T47D (cell line): ENCODE results near the gene COASY.

ENCODE experiments used
- DNase-seq, 2 experiments: peaks; one replicate each; pipeline versions ENCODE4 v3.0.0 to v3.0.0-alpha.2; 2011 to 2012; ENCODE audit warnings: low read depth in 1 of 2, low spot score in 1 of 2
- JUND ChIP-seq: IDR thresholded peaks from 2 replicates; pipeline ENCODE4 v1.6.1; 2012; ENCODE audit warnings: low read depth
- in situ Hi-C: cut with HindIII; loops from 2 replicates; pipeline ENCODE4 v1.10.0; 2016; ENCODE audit warnings: low sequenced_read_pairs, low pct_unique_long_range_greater_than_20kb

COASY gene

GRCh38 chr17:42577140-42577531, 15.2 kb downstream of the COASY start:
- in situ Hi-C loops, result no loop called here
- no peak for DNase-seq
- TF ChIP-seq JUND, result no peak

GRCh38 chr17:42577532-42578281, 15.8 kb downstream of the COASY start, which contains the start of gene PSMC3IP:
TSS of gene PSMC3IP (minus strand) at chr17:42577729. CDS start at chr17:42577686, 43 bp downstream.
- DNase-seq, result peak; percentile 96 to 97
- in situ Hi-C loops, result no loop called here
- TF ChIP-seq JUND, result no peak

GRCh38 chr17:42578282-42578869, 16.4 kb downstream of the COASY start:
- in situ Hi-C loops, result no loop called here

GRCh38 chr17:42579794-42580551, 18.0 kb downstream of the COASY start:
- in situ Hi-C loops, result no loop called here
- DNase-seq, result no peak
- TF ChIP-seq JUND, result no peak

More at GRCh38 chr17:42578282-42578869, 16.4 kb downstream of the COASY start:
- no peak for TF ChIP-seq JUND
- DNase-seq, result peak; percentile 77 to 87

GRCh38 chr17:42581744-42582270, 19.9 kb downstream of the COASY start:
- no peak for TF ChIP-seq JUND
- in situ Hi-C loops, result no loop called here
- no peak for DNase-seq

GRCh38 chr17:42584880-42585279, 22.9 kb downstream of the COASY start:
- in situ Hi-C loops, result no loop called here
- TF ChIP-seq JUND, result no peak
- no peak for DNase-seq

GRCh38 chr17:42585353-42585752, 23.4 kb downstream of the COASY start:
- no peak for DNase-seq
- no peak for TF ChIP-seq JUND
- in situ Hi-C loops, result no loop called here

- DNase-seq, result peak in 1 of 2 experiments; percentile 54
- no peak for TF ChIP-seq JUND
- in situ Hi-C loops, result no loop called here
These were observed 24.7 kb downstream of the COASY start for GRCh38 chr17:42586514-42587230.

GRCh38 chr17:42590886-42591285, 28.9 kb downstream of the COASY start:
- DNase-seq, result no peak
- no peak for TF ChIP-seq JUND
- in situ Hi-C loops, result no loop called here

- in situ Hi-C loops, result no loop called here
- DNase-seq, result no peak
- no peak for TF ChIP-seq JUND
These were observed 29.5 kb downstream of the COASY start for GRCh38 chr17:42591411-42591810.

- DNase-seq, result peak in 1 of 2 experiments; percentile 70
- in situ Hi-C loops, result no loop called here
- no peak for TF ChIP-seq JUND
These were observed 34.4 kb downstream of the COASY start for GRCh38 chr17:42596386-42596785.

- in situ Hi-C loops, result no loop called here
- no peak for DNase-seq
These were observed 37.0 kb downstream of the COASY start for GRCh38 chr17:42598905-42599304.

GRCh38 chr17:42603318-42603717, 41.4 kb downstream of the COASY start:
- no peak for DNase-seq
- no peak for TF ChIP-seq JUND
- in situ Hi-C loops, result no loop called here

More at GRCh38 chr17:42598905-42599304, 37.0 kb downstream of the COASY start:
- TF ChIP-seq JUND, result no peak
